Astrocyte (in vitro differentiated cells and primary cell): ENCODE measurements around the gene IL19.

ENCODE experiments used
- CTCF ChIP-seq: IDR thresholded peaks from 2 replicates; pipeline ENCODE4 v1.5.1; 2011; ENCODE audit warnings: low read depth, mild to moderate bottlenecking, inconsistent platforms, low read length, moderate library complexity; ENCODE audit not compliant: insufficient read depth
- EZH2 ChIP-seq: IDR thresholded peaks from 2 replicates; pipeline ENCODE4 v1.6.1; 2012; ENCODE audit warnings: mild to moderate bottlenecking, low read length, inconsistent platforms; ENCODE audit not compliant: insufficient read depth

- no peak for TF ChIP-seq CTCF
- no peak for TF ChIP-seq EZH2
Observed at GRCh38 chr1:206832352-206832880, 61.8 kb downstream of the IL19 start.
